ENCODE measurements around the gene ABCA2. TPM values are rescaled to one million over a fixed set of nuclear protein-coding genes. Genes with fewer than 3 reads are reported as not detected.

ABCA2 gene
- total and polyA plus RNA-seq, 2 experiments from 2014 or later: 7.0 to 16.0 TPM

DNA sequence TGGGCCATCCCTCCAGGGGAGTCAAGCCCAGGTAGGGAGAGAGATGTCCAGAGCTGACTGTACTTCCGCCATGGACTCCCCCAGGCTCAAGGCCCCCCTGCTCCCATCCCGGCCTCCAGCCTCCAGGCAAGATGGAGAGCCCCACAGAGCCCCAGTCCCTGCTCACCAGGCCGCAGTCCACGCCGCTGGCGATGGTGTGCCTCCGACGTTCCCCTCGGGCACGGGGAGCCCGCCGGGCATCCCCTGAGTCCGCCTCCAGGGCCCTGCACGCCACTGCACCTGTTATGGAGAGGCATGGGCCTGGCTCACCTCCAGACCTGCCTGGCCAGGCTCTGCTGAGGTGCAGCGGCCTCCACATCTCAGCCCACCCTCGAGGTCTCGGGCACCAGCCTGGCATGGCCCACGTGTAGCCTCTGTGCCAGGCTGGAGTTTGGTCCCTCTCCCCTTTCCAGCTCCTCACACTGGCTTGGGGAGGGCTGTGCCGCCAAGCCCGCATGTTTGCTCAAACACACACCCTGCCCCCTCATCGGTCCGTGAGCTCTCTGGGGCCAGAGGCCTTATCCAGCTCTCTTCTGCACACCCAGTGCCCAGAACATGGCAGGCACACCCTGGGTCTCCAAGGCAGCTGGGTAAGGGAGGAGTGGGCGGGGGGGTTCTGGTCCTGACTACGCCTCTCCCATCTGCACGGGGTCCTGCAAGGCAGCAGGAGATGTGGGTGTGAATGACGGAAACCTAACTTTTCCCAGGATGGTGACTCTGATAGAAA is 38.2 kb upstream of the ABCA2 start:
- H3F3A ChIP-seq (replicated peaks; ENCODE audit: low read depth): peaks cover 13% of the 10 kb centered on the region; the same call in 1 of the 2 replicates
- H3K27ac ChIP-seq (ENCODE audit: low read depth): no peak overlapping the region
- no peak overlapping the region for H2AFZ ChIP-seq
- TF ChIP-seq ZNF331 (CRISPR knock-in tag; IDR thresholded peaks at IDR 0.05; ENCODE audit: low read depth) (no peak), EZH2 (IDR thresholded peaks at IDR 0.05; ENCODE audit: low read depth, unreplicated experiment) (no peak), CREB1 (CRISPR knock-in tag; IDR thresholded peaks at IDR 0.05; ENCODE audit: low read depth) (no peak), ZNF114 (CRISPR knock-in tag; IDR thresholded peaks at IDR 0.05) (no peak), NANOG (IDR thresholded peaks at IDR 0.05; ENCODE audit: borderline replicate concordance) (no peak), POLR2AphosphoS5 (IDR thresholded peaks at IDR 0.05; ENCODE audit: low read depth) (no peak), JUNB (IDR thresholded peaks at IDR 0.05; ENCODE audit: unreplicated experiment) (no peak), STAT1 (IDR thresholded peaks at IDR 0.05; ENCODE audit: unreplicated experiment) (no peak), EZH2phosphoT487 (IDR thresholded peaks at IDR 0.05; ENCODE audit: unreplicated experiment) (no peak)
- TF ChIP-seq, protein P1, sequence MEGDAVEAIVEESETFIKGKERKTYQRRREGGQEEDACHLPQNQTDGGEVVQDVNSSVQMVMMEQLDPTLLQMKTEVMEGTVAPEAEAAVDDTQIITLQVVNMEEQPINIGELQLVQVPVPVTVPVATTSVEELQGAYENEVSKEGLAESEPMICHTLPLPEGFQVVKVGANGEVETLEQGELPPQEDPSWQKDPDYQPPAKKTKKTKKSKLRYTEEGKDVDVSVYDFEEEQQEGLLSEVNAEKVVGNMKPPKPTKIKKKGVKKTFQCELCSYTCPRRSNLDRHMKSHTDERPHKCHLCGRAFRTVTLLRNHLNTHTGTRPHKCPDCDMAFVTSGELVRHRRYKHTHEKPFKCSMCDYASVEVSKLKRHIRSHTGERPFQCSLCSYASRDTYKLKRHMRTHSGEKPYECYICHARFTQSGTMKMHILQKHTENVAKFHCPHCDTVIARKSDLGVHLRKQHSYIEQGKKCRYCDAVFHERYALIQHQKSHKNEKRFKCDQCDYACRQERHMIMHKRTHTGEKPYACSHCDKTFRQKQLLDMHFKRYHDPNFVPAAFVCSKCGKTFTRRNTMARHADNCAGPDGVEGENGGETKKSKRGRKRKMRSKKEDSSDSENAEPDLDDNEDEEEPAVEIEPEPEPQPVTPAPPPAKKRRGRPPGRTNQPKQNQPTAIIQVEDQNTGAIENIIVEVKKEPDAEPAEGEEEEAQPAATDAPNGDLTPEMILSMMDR (conservative IDR thresholded peaks at IDR 0.05; ENCODE audit: low read depth in 2 of 2): no peak
- TF ChIP-seq, protein P2, sequence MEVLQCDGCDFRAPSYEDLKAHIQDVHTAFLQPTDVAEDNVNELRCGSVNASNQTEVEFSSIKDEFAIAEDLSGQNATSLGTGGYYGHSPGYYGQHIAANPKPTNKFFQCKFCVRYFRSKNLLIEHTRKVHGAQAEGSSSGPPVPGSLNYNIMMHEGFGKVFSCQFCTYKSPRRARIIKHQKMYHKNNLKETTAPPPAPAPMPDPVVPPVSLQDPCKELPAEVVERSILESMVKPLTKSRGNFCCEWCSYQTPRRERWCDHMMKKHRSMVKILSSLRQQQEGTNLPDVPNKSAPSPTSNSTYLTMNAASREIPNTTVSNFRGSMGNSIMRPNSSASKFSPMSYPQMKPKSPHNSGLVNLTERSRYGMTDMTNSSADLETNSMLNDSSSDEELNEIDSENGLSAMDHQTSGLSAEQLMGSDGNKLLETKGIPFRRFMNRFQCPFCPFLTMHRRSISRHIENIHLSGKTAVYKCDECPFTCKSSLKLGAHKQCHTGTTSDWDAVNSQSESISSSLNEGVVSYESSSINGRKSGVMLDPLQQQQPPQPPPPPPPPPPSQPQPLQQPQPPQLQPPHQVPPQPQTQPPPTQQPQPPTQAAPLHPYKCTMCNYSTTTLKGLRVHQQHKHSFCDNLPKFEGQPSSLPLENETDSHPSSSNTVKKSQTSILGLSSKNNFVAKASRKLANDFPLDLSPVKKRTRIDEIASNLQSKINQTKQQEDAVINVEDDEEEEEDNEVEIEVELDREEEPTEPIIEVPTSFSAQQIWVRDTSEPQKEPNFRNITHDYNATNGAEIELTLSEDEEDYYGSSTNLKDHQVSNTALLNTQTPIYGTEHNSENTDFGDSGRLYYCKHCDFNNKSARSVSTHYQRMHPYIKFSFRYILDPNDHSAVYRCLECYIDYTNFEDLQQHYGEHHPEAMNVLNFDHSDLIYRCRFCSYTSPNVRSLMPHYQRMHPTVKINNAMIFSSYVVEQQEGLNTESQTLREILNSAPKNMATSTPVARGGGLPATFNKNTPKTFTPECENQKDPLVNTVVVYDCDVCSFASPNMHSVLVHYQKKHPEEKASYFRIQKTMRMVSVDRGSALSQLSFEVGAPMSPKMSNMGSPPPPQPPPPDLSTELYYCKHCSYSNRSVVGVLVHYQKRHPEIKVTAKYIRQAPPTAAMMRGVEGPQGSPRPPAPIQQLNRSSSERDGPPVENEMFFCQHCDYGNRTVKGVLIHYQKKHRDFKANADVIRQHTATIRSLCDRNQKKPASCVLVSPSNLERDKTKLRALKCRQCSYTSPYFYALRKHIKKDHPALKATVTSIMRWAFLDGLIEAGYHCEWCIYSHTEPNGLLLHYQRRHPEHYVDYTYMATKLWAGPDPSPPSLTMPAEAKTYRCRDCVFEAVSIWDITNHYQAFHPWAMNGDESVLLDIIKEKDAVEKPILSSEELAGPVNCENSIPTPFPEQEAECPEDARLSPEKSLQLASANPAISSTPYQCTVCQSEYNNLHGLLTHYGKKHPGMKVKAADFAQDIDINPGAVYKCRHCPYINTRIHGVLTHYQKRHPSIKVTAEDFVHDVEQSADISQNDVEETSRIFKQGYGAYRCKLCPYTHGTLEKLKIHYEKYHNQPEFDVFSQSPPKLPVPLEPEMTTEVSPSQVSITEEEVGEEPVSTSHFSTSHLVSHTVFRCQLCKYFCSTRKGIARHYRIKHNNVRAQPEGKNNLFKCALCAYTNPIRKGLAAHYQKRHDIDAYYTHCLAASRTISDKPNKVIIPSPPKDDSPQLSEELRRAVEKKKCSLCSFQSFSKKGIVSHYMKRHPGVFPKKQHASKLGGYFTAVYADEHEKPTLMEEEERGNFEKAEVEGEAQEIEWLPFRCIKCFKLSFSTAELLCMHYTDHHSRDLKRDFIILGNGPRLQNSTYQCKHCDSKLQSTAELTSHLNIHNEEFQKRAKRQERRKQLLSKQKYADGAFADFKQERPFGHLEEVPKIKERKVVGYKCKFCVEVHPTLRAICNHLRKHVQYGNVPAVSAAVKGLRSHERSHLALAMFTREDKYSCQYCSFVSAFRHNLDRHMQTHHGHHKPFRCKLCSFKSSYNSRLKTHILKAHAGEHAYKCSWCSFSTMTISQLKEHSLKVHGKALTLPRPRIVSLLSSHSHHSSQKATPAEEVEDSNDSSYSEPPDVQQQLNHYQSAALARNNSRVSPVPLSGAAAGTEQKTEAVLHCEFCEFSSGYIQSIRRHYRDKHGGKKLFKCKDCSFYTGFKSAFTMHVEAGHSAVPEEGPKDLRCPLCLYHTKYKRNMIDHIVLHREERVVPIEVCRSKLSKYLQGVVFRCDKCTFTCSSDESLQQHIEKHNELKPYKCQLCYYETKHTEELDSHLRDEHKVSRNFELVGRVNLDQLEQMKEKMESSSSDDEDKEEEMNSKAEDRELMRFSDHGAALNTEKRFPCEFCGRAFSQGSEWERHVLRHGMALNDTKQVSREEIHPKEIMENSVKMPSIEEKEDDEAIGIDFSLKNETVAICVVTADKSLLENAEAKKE (CRISPR knock-in tag; IDR thresholded peaks at IDR 0.05): no peak
- TF ChIP-seq, protein P3, sequence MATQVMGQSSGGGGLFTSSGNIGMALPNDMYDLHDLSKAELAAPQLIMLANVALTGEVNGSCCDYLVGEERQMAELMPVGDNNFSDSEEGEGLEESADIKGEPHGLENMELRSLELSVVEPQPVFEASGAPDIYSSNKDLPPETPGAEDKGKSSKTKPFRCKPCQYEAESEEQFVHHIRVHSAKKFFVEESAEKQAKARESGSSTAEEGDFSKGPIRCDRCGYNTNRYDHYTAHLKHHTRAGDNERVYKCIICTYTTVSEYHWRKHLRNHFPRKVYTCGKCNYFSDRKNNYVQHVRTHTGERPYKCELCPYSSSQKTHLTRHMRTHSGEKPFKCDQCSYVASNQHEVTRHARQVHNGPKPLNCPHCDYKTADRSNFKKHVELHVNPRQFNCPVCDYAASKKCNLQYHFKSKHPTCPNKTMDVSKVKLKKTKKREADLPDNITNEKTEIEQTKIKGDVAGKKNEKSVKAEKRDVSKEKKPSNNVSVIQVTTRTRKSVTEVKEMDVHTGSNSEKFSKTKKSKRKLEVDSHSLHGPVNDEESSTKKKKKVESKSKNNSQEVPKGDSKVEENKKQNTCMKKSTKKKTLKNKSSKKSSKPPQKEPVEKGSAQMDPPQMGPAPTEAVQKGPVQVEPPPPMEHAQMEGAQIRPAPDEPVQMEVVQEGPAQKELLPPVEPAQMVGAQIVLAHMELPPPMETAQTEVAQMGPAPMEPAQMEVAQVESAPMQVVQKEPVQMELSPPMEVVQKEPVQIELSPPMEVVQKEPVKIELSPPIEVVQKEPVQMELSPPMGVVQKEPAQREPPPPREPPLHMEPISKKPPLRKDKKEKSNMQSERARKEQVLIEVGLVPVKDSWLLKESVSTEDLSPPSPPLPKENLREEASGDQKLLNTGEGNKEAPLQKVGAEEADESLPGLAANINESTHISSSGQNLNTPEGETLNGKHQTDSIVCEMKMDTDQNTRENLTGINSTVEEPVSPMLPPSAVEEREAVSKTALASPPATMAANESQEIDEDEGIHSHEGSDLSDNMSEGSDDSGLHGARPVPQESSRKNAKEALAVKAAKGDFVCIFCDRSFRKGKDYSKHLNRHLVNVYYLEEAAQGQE (IDR thresholded peaks at IDR 0.05; ENCODE audit: unreplicated experiment): no peak
- H4K20me1 ChIP-seq (replicated peaks; ENCODE audit: insufficient read depth): peaks cover 11% of the 10 kb centered on the region; the same call in 1 of the 2 replicates
- peaks cover 18% of the 10 kb centered on the region; the same call in 1 of the 2 replicates for H3K4me1 ChIP-seq (ENCODE audit: insufficient read depth)
- H3K27me3 ChIP-seq (ENCODE audit: insufficient read depth): peaks cover 8% of the 10 kb centered on the region; the same call in 1 of the 2 replicates
- Mint-ChIP-seq H3K9me3 (no peaks in the 10 kb centered on the region; the same call in 2 of the 3 replicates), H3K27ac (no peak overlapping the region), H3K36me3 (ENCODE audit: low read depth) (no peaks in the 10 kb centered on the region; the same call in 1 of the 3 replicates), H3K4me1 (peaks cover 15% of the 10 kb centered on the region), H3K4me3 (no peak overlapping the region), H3K27me3 (ENCODE audit: insufficient read depth, low read depth, poor library complexity) (peaks cover 8% of the 10 kb centered on the region)
- H3K36me3 ChIP-seq (ENCODE audit: insufficient read depth): no peaks in the 10 kb centered on the region; the same call in 1 of the 2 replicates
- ATAC-seq (no peak), DNase-seq (ENCODE audit: low spot score) (no peak)
- peaks cover 10% of the 10 kb centered on the region; the same call in 1 of the 2 replicates for H3K79me2 ChIP-seq (replicated peaks; ENCODE audit: insufficient read depth)
- H3K4me2 ChIP-seq: no peak overlapping the region
- no peaks in the 10 kb centered on the region for H3K9me2 ChIP-seq (ENCODE audit: insufficient read depth)
- no peak overlapping the region for H3K4me3 ChIP-seq
